Measurements from ENCODE around the gene ADI1.

DNA sequence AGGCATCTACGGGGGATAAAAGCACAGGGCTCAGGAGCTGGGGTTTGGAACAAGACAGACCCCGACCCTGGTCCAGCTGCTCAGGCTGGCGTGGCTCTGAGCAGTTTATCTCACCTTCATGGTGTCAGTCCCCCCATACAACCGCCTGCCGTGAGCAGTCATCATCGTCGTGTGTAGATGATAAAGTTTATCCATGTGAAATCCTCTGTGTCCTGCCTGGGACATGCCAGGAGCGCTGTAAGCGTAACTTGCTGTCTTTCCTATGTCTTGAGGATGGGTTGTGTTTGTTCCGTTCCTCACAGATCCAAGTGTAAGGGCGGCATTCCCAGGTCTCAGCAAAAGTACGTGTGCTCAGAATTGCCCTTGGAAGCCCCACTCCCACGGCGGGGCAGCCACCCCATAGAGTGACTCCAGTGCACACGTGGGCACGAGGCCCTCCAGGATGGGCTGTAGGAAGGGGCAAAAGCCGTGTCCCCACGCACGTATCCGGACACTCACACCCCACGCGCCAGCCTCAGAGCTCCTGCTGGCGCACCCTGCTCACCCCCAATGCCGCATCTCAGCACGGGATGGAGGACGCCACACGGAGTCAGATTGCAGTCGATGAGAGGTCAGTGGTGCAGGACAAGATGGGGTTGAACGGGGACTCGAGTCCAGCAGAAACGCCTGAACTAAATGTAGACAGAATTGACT is 50.9 kb downstream of the ADI1 start:
- TF ChIP-seq POLR2A (IDR thresholded peaks at IDR 0.05) (no peak), POLR2AphosphoS5 (IDR thresholded peaks at IDR 0.05) (peak in 1 of 3 donors; percentile 29)
- TF ChIP-seq, protein P1, sequence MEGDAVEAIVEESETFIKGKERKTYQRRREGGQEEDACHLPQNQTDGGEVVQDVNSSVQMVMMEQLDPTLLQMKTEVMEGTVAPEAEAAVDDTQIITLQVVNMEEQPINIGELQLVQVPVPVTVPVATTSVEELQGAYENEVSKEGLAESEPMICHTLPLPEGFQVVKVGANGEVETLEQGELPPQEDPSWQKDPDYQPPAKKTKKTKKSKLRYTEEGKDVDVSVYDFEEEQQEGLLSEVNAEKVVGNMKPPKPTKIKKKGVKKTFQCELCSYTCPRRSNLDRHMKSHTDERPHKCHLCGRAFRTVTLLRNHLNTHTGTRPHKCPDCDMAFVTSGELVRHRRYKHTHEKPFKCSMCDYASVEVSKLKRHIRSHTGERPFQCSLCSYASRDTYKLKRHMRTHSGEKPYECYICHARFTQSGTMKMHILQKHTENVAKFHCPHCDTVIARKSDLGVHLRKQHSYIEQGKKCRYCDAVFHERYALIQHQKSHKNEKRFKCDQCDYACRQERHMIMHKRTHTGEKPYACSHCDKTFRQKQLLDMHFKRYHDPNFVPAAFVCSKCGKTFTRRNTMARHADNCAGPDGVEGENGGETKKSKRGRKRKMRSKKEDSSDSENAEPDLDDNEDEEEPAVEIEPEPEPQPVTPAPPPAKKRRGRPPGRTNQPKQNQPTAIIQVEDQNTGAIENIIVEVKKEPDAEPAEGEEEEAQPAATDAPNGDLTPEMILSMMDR (IDR thresholded peaks at IDR 0.05 in 8 of 11, conservative IDR thresholded peaks at IDR 0.05 in 3 of 11), result no peak

All from spleen (tissue), 7 donors.